Measurements from ENCODE around the gene MTHFD1L.
A peak's percentile ranks its signal among the peaks of the same experiment; 100 is the strongest.

Gene MTHFD1L

GRCh38 chr6:150875841-150876240 is 10.3 kb downstream of the MTHFD1L start:
- Histone ChIP-seq H3K9ac (no peak overlapping the region), H3K4me3 (ENCODE audit: low read depth, low read length) (no peak overlapping the region), H3K27ac (no peak overlapping the region), H3K36me3 (ENCODE audit: control insufficient read depth, insufficient read depth, low read length) (no peaks in the 10 kb centered on the region), H3K9me3 (ENCODE audit: control insufficient read depth, low read length) (no peaks in the 10 kb centered on the region), H3K79me2 (no peaks in the 10 kb centered on the region), H3K4me1 (peaks cover 12% of the 10 kb centered on the region), H3K27me3 (ENCODE audit: control insufficient read depth, insufficient read depth, low read length) (no peaks in the 10 kb centered on the region), H3K4me2 (ENCODE audit: low read length) (no peak overlapping the region), H2AFZ (no peak overlapping the region)
- no peak for TF ChIP-seq CTCF (IDR thresholded peaks at IDR 0.05)

- Histone ChIP-seq H2AFZ (no peak overlapping the region), H3K27me3 (ENCODE audit: control insufficient read depth, insufficient read depth, low read length) (no peaks in the 10 kb centered on the region), H3K4me2 (ENCODE audit: low read length) (no peak overlapping the region), H3K9me3 (ENCODE audit: control insufficient read depth, low read length) (no peaks in the 10 kb centered on the region), H3K36me3 (ENCODE audit: control insufficient read depth, insufficient read depth, low read length) (no peaks in the 10 kb centered on the region), H3K27ac (no peak overlapping the region), H3K9ac (no peak overlapping the region), H3K4me1 (peaks cover 12% of the 10 kb centered on the region), H3K4me3 (ENCODE audit: low read depth, low read length) (no peak overlapping the region), H3K79me2 (no peaks in the 10 kb centered on the region)
- TF ChIP-seq CTCF (IDR thresholded peaks at IDR 0.05): peak; percentile 32
Measured at GRCh38 chr6:150876598-150876997, 11.1 kb downstream of the MTHFD1L start.

GRCh38 chr6:150877928-150878327 is 12.4 kb downstream of the MTHFD1L start:
- Histone ChIP-seq H3K4me2 (ENCODE audit: low read length) (no peak overlapping the region), H3K9ac (no peak overlapping the region), H3K9me3 (ENCODE audit: control insufficient read depth, low read length) (no peaks in the 10 kb centered on the region), H3K4me1 (peaks cover 20% of the 10 kb centered on the region), H3K27me3 (ENCODE audit: control insufficient read depth, insufficient read depth, low read length) (no peaks in the 10 kb centered on the region), H3K79me2 (no peaks in the 10 kb centered on the region), H3K27ac (no peak overlapping the region), H2AFZ (no peak overlapping the region), H3K36me3 (ENCODE audit: control insufficient read depth, insufficient read depth, low read length) (no peaks in the 10 kb centered on the region), H3K4me3 (ENCODE audit: low read depth, low read length) (no peak overlapping the region)
- TF ChIP-seq CTCF (IDR thresholded peaks at IDR 0.05): no peak

DNA sequence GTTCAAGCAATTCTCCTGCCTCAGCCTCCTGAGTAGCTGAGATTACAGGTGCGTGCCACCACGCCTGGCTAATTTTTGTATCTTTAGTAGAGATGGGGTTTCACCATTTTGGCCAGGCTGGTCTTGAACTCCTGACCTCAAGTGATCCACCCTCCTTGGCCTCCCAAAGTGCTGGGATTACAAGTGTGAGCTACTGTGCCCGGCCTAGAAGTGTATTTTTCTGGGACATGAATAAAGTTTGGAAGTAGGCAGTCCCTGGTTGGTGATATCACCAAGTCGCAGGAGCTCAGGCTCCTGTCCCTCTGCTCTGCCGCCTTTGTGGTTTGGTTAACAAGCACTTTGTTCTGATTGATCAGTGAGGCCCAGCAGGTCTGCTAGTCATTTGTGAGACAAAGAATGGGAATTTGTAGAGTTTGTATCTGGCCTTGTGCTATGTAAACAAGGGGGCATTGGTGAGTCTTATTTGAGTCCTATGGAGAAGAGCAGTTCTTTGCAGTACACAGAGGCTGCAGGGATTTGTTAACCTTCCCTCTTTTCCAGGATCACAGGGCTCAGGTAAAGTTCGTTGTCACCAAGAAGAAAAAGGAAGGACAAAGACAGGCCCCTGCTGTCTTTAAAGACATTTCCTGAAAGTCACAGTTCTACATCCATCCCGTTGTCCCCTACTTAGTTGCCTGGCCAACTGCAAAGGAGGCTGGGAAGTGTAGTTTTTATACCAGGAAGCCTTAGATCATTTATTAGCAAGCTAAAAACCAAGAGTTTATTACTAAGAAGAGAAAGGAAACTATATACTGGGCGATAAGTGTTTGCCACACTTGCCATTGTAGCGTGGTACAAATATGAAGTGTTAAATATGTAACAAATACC is 13.1 kb downstream of the MTHFD1L start:
- no peak for TF ChIP-seq CTCF (IDR thresholded peaks at IDR 0.05)
- Histone ChIP-seq H3K79me2 (no peaks in the 10 kb centered on the region), H3K9ac (no peak overlapping the region), H3K4me3 (ENCODE audit: low read depth, low read length) (no peak overlapping the region), H2AFZ (no peak overlapping the region), H3K27ac (no peak overlapping the region), H3K9me3 (ENCODE audit: control insufficient read depth, low read length) (no peaks in the 10 kb centered on the region), H3K36me3 (ENCODE audit: control insufficient read depth, insufficient read depth, low read length) (no peaks in the 10 kb centered on the region), H3K27me3 (ENCODE audit: control insufficient read depth, insufficient read depth, low read length) (no peaks in the 10 kb centered on the region), H3K4me2 (ENCODE audit: low read length) (no peak overlapping the region), H3K4me1 (peaks cover 20% of the 10 kb centered on the region)

DNA sequence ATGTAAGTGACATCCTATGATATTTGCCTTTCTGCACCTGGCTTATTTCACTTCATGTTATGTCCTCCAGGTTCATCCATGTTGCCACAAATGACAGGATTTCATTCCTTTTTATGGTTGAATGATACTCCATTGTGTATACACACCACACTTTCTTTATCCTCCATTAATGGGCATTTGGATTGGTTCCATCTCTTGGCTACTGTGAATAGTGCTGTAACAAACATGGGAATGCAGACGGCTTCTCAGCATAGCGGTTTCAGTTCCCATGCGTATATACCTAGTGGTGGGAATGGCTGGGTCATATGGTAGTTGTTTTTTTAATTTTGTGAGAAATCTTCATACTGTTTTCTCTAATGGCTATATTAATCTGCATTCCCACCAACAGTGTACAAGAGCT is 14.8 kb downstream of the MTHFD1L start:
- Histone ChIP-seq H3K4me3 (ENCODE audit: low read depth, low read length) (no peak overlapping the region), H2AFZ (no peak overlapping the region), H3K36me3 (ENCODE audit: control insufficient read depth, insufficient read depth, low read length) (no peaks in the 10 kb centered on the region), H3K9me3 (ENCODE audit: control insufficient read depth, low read length) (no peaks in the 10 kb centered on the region), H3K4me1 (peaks cover 20% of the 10 kb centered on the region), H3K27ac (no peak overlapping the region), H3K4me2 (ENCODE audit: low read length) (no peak overlapping the region), H3K79me2 (no peaks in the 10 kb centered on the region), H3K9ac (no peak overlapping the region), H3K27me3 (ENCODE audit: control insufficient read depth, insufficient read depth, low read length) (no peaks in the 10 kb centered on the region)
- TF ChIP-seq CTCF (IDR thresholded peaks at IDR 0.05): no peak

Data from parathyroid adenoma (tissue), 2 donors.